ENCODE results near the gene LEMD1. TPM values are rescaled to one million over a fixed set of nuclear protein-coding genes. Genes with fewer than 3 reads are reported as not detected.

Gene LEMD1
- total RNA-seq, 1 experiment from 2014 or later = 15.0 TPM

GRCh38 chr1:205448540-205449253 lies 26.8 kb upstream of the LEMD1 start:
- in situ Hi-C loops (cut with HindIII; ENCODE audit: low sequenced_read_pairs) = no loop called here
- peak; percentile 19 for DNase-seq (ENCODE audit: low spot score)

- in situ Hi-C loops (cut with HindIII; ENCODE audit: low sequenced_read_pairs) = no loop called here
- peak; percentile 33 for DNase-seq (ENCODE audit: low spot score)
Measured at GRCh38 chr1:205447457-205448341, 25.8 kb upstream of the LEMD1 start.

- peak; percentile 39 for DNase-seq (ENCODE audit: low spot score)
- in situ Hi-C loops (cut with HindIII; ENCODE audit: low sequenced_read_pairs) = no loop called here
Measured at GRCh38 chr1:205446828-205447227, 25.0 kb upstream of the LEMD1 start.

GRCh38 chr1:205445646-205445935 lies 23.7 kb upstream of the LEMD1 start:
- no peak for DNase-seq (ENCODE audit: low spot score)
- in situ Hi-C loops (cut with HindIII; ENCODE audit: low sequenced_read_pairs) = no loop called here

- peak; percentile 99 for DNase-seq (ENCODE audit: low spot score)
- in situ Hi-C loops (cut with HindIII; ENCODE audit: low sequenced_read_pairs) = no loop called here
Measured at GRCh38 chr1:205444931-205445645, 23.2 kb upstream of the LEMD1 start.

- peak; percentile 61 for DNase-seq (ENCODE audit: low spot score)
- in situ Hi-C loops (cut with HindIII; ENCODE audit: low sequenced_read_pairs) = no loop called here
Measured at GRCh38 chr1:205444300-205444930, 22.6 kb upstream of the LEMD1 start.

GRCh38 chr1:205443585-205444299 lies 21.9 kb upstream of the LEMD1 start:
- DNase-seq (ENCODE audit: low spot score) = peak; percentile 82
- in situ Hi-C loops (cut with HindIII; ENCODE audit: low sequenced_read_pairs) = no loop called here

- peak; percentile 62 for DNase-seq (ENCODE audit: low spot score)
Measured at GRCh38 chr1:205442051-205442725, 20.3 kb upstream of the LEMD1 start.

GRCh38 chr1:205441716-205442050 lies 19.8 kb upstream of the LEMD1 start:
- DNase-seq (ENCODE audit: low spot score) = peak; percentile 28
- in situ Hi-C loops (cut with HindIII; ENCODE audit: low sequenced_read_pairs) = no loop called here

More at GRCh38 chr1:205442051-205442725, 20.3 kb upstream of the LEMD1 start:
- in situ Hi-C loops (cut with HindIII; ENCODE audit: low sequenced_read_pairs) = no loop called here

GRCh38 chr1:205441318-205441633 lies 19.4 kb upstream of the LEMD1 start:
- no peak for DNase-seq (ENCODE audit: low spot score)
- in situ Hi-C loops (cut with HindIII; ENCODE audit: low sequenced_read_pairs) = no loop called here

- DNase-seq (ENCODE audit: low spot score) = peak; percentile 93
- in situ Hi-C loops (cut with HindIII; ENCODE audit: low sequenced_read_pairs) = no loop called here
Measured at GRCh38 chr1:205440476-205441317, 18.8 kb upstream of the LEMD1 start.

GRCh38 chr1:205440121-205440475 lies 18.2 kb upstream of the LEMD1 start:
- in situ Hi-C loops (cut with HindIII; ENCODE audit: low sequenced_read_pairs) = no loop called here
- peak; percentile 9 for DNase-seq (ENCODE audit: low spot score)

- in situ Hi-C loops (cut with HindIII; ENCODE audit: low sequenced_read_pairs) = no loop called here
- peak; percentile 48 for DNase-seq (ENCODE audit: low spot score)
Measured at GRCh38 chr1:205438213-205439158, 16.6 kb upstream of the LEMD1 start.

GRCh38 chr1:205437570-205437969 lies 15.7 kb upstream of the LEMD1 start:
- DNase-seq (ENCODE audit: low spot score) = peak; percentile 11
- in situ Hi-C loops (cut with HindIII; ENCODE audit: low sequenced_read_pairs) = no loop called here

GRCh38 chr1:205436776-205437410 lies 15.0 kb upstream of the LEMD1 start:
- peak; percentile 62 for DNase-seq (ENCODE audit: low spot score)
- in situ Hi-C loops (cut with HindIII; ENCODE audit: low sequenced_read_pairs) = no loop called here

All from G401 (cell line).